ENCODE data around the gene LRP6. TPM values are rescaled to one million over a fixed set of nuclear protein-coding genes. Genes with fewer than 3 reads are reported as not detected.

LRP6 gene
- total and polyA plus RNA-seq, 2 experiments from 2014 or later, result 29.1 to 73.8 TPM

GRCh38 chr12:12153596-12153995 is 113.2 kb downstream of the LRP6 start:
- Histone ChIP-seq H4K20me1 (replicated peaks; ENCODE audit: insufficient read depth) (peaks cover 8% of the 10 kb centered on the region; the same call in 1 of the 2 replicates), H3K4me1 (ENCODE audit: insufficient read depth) (no peaks in the 10 kb centered on the region), H3K27ac (ENCODE audit: low read depth) (no peak overlapping the region; the same call in 1 of the 2 replicates), H3K27me3 (ENCODE audit: insufficient read depth) (no peaks in the 10 kb centered on the region), H3K4me3 (no peak overlapping the region), H3K36me3 (ENCODE audit: insufficient read depth) (peaks cover 15% of the 10 kb centered on the region; the same call in 1 of the 2 replicates), H3K4me2 (no peak overlapping the region), H2AFZ (no peak overlapping the region), H3K79me2 (replicated peaks; ENCODE audit: insufficient read depth) (peaks cover 11% of the 10 kb centered on the region; the same call in 1 of the 2 replicates), H3F3A (replicated peaks; ENCODE audit: low read depth) (0 out of 2 replicates have a peak, but pooled peaks cover 5% of the 10 kb centered on the region), H3K9me2 (ENCODE audit: insufficient read depth) (no peaks in the 10 kb centered on the region)
- H3K36me3 Mint-ChIP-seq (ENCODE audit: low read depth), result peaks cover 40% of the 10 kb centered on the region
- DNase-seq (ENCODE audit: low spot score) (no peak), ATAC-seq (no peak)
- H3K9me3 Mint-ChIP-seq, result no peaks in the 10 kb centered on the region
- no peaks in the 10 kb centered on the region for H3K27me3 Mint-ChIP-seq (ENCODE audit: insufficient read depth, low read depth, poor library complexity)
- no peaks in the 10 kb centered on the region for H3K4me1 Mint-ChIP-seq
- TF ChIP-seq ZNF331 (CRISPR knock-in tag; IDR thresholded peaks at IDR 0.05; ENCODE audit: low read depth) (no peak), CTCF (conservative IDR thresholded peaks at IDR 0.05; ENCODE audit: low read depth in 2 of 2) (peak in 1 of 2 experiments; percentile 15; a peak in 1 of 4 replicates), STAT1 (IDR thresholded peaks at IDR 0.05; ENCODE audit: unreplicated experiment) (no peak), EZH2phosphoT487 (IDR thresholded peaks at IDR 0.05; ENCODE audit: unreplicated experiment) (no peak), ZNF462 (CRISPR knock-in tag; IDR thresholded peaks at IDR 0.05) (no peak)
- H3K27ac Mint-ChIP-seq, result no peak overlapping the region
- no peak overlapping the region for H3K4me3 Mint-ChIP-seq
